ENCODE data around the gene XRCC3. TPM values are rescaled to one million over a fixed set of nuclear protein-coding genes. Genes with fewer than 3 reads are reported as not detected.

XRCC3 gene
- total and polyA plus RNA-seq, 10 of the 15 experiments (the other 5 are each of a cell fraction or from before 2014, with no cell fraction given), result 0.37 to 52.0 (median 26.8) TPM

DNA sequence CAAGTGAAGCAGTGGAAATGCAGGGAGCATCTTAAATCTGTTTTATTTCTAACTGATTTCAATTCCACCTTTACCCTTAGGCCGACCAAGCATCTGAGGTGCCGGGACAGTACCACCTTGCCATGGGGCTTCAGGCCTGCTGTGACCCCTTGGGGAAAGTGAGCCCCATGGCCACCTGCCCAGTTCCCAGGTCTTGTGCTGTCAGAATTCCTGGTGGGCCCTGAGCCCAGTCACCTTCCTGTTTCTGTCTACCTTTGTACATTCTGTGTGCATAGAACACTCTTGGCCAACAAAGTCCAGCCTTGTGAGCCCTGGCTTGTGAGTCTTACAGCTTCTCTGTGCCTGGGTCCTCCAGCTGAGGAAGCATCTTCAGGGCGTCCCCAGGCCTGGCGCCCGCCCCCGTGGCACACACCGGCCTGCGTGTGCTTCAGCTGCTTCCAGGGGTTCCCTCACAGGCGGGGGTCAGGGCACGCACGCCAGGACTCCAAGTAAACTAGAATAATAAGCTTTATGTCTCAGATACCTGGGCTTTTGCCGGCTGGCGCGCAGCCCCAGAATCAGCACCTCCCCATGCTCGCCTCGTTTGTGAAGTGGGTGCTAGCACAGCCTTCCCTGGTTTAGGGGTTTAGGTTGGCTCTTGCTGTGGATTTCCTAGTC, 10.6 kb upstream of the XRCC3 start:
- no peaks in the 10 kb centered on the region for H3K4me1 ChIP-seq (ENCODE audit: control insufficient read depth, insufficient read depth, low read length)
- DNase-seq (ENCODE audit: low read depth, low spot score) (no peak), FAIRE-seq (no peak), ATAC-seq (no peak)
- in situ Hi-C loops (cut with MboI) (no loop called here), intact Hi-C loops (cut with micrococcal nuclease; ENCODE audit: unreplicated experiment) (no loop called here)
- BruUV-seq (replicated peaks), result no TSS peak
- ChIA-PET CTCF (no interaction called here), RAD21 (ENCODE audit: unreplicated experiment) (no interaction called here), SMC1A (ENCODE audit: uncharacterized antibody, unreplicated experiment) (no interaction called here), POLR2A (no interaction called here)
- no peaks in the 10 kb centered on the region for H4K20me1 ChIP-seq (ENCODE audit: control insufficient read depth, insufficient read depth)
- no peaks in the 10 kb centered on the region for H3K79me2 ChIP-seq (ENCODE audit: control insufficient read depth, insufficient read depth, low read length)
- H3K9me3 ChIP-seq (replicated peaks; ENCODE audit: control insufficient read depth, insufficient read depth, low read length), result no peaks in the 10 kb centered on the region
- H3K36me3 ChIP-seq (ENCODE audit: control insufficient read depth in 2 of 2, insufficient read depth in 2 of 2, low read length in 1 of 2), result peaks cover 0 to 7% of the 10 kb centered on the region in 2 experiments; a peak in 3 of 4 replicates
- H3K27ac ChIP-seq (ENCODE audit: control insufficient read depth, insufficient read depth), result no peak overlapping the region
- WGBS (ENCODE audit: insufficient coverage, insufficient replicate concordance, low lambda C conversion rate, missing lambda C conversion rate), result 93% methylated on average over 16 of the region's 16 CpGs
- H3K4me3 ChIP-seq, result no peak overlapping the region
- H3K27me3 ChIP-seq (replicated peaks in 1 of 2; ENCODE audit: control insufficient read depth in 2 of 2, insufficient read depth in 2 of 2, low read length in 1 of 2), result no peaks in the 10 kb centered on the region
- H3K9ac ChIP-seq (ENCODE audit: control insufficient read depth, insufficient read depth, low read length), result no peak overlapping the region
- no peak overlapping the region for H2AFZ ChIP-seq (ENCODE audit: control insufficient read depth, low read depth, low read length)
- no peak overlapping the region for H3K4me2 ChIP-seq (ENCODE audit: control insufficient read depth, insufficient read depth)
- TF ChIP-seq FOXM1 (IDR thresholded peaks at IDR 0.05; ENCODE audit: low read depth, low read length), result no peak
- TF ChIP-seq ZNF622 (IDR thresholded peaks at IDR 0.05), result no peak
- TF ChIP-seq, protein P1, sequence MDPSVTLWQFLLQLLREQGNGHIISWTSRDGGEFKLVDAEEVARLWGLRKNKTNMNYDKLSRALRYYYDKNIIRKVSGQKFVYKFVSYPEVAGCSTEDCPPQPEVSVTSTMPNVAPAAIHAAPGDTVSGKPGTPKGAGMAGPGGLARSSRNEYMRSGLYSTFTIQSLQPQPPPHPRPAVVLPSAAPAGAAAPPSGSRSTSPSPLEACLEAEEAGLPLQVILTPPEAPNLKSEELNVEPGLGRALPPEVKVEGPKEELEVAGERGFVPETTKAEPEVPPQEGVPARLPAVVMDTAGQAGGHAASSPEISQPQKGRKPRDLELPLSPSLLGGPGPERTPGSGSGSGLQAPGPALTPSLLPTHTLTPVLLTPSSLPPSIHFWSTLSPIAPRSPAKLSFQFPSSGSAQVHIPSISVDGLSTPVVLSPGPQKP (IDR thresholded peaks at IDR 0.05; ENCODE audit: low read depth, low read length), result no peak
- TF ChIP-seq, protein P2, sequence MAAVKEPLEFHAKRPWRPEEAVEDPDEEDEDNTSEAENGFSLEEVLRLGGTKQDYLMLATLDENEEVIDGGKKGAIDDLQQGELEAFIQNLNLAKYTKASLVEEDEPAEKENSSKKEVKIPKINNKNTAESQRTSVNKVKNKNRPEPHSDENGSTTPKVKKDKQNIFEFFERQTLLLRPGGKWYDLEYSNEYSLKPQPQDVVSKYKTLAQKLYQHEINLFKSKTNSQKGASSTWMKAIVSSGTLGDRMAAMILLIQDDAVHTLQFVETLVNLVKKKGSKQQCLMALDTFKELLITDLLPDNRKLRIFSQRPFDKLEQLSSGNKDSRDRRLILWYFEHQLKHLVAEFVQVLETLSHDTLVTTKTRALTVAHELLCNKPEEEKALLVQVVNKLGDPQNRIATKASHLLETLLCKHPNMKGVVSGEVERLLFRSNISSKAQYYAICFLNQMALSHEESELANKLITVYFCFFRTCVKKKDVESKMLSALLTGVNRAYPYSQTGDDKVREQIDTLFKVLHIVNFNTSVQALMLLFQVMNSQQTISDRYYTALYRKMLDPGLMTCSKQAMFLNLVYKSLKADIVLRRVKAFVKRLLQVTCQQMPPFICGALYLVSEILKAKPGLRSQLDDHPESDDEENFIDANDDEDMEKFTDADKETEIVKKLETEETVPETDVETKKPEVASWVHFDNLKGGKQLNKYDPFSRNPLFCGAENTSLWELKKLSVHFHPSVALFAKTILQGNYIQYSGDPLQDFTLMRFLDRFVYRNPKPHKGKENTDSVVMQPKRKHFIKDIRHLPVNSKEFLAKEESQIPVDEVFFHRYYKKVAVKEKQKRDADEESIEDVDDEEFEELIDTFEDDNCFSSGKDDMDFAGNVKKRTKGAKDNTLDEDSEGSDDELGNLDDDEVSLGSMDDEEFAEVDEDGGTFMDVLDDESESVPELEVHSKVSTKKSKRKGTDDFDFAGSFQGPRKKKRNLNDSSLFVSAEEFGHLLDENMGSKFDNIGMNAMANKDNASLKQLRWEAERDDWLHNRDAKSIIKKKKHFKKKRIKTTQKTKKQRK (IDR thresholded peaks at IDR 0.05; ENCODE audit: low read depth, low read length), result no peak
- no peak for TF ChIP-seq HDGF (IDR thresholded peaks at IDR 0.05)
- TF ChIP-seq RCOR1 (conservative IDR thresholded peaks at IDR 0.05; ENCODE audit: low read depth, low read length), result no peak
- TF ChIP-seq, protein P3, sequence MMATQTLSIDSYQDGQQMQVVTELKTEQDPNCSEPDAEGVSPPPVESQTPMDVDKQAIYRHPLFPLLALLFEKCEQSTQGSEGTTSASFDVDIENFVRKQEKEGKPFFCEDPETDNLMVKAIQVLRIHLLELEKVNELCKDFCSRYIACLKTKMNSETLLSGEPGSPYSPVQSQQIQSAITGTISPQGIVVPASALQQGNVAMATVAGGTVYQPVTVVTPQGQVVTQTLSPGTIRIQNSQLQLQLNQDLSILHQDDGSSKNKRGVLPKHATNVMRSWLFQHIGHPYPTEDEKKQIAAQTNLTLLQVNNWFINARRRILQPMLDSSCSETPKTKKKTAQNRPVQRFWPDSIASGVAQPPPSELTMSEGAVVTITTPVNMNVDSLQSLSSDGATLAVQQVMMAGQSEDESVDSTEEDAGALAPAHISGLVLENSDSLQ (IDR thresholded peaks at IDR 0.05), result no peak
- no peak for TF ChIP-seq NR2C2 (IDR thresholded peaks at IDR 0.05; ENCODE audit: borderline replicate concordance, control insufficient read depth, insufficient read length, low read depth)
- TF ChIP-seq MXI1 (IDR thresholded peaks at IDR 0.05; ENCODE audit: low read depth, low read length), result no peak
- TF ChIP-seq CBFB (IDR thresholded peaks at IDR 0.05; ENCODE audit: low read depth), result no peak
- TF ChIP-seq, protein P4, sequence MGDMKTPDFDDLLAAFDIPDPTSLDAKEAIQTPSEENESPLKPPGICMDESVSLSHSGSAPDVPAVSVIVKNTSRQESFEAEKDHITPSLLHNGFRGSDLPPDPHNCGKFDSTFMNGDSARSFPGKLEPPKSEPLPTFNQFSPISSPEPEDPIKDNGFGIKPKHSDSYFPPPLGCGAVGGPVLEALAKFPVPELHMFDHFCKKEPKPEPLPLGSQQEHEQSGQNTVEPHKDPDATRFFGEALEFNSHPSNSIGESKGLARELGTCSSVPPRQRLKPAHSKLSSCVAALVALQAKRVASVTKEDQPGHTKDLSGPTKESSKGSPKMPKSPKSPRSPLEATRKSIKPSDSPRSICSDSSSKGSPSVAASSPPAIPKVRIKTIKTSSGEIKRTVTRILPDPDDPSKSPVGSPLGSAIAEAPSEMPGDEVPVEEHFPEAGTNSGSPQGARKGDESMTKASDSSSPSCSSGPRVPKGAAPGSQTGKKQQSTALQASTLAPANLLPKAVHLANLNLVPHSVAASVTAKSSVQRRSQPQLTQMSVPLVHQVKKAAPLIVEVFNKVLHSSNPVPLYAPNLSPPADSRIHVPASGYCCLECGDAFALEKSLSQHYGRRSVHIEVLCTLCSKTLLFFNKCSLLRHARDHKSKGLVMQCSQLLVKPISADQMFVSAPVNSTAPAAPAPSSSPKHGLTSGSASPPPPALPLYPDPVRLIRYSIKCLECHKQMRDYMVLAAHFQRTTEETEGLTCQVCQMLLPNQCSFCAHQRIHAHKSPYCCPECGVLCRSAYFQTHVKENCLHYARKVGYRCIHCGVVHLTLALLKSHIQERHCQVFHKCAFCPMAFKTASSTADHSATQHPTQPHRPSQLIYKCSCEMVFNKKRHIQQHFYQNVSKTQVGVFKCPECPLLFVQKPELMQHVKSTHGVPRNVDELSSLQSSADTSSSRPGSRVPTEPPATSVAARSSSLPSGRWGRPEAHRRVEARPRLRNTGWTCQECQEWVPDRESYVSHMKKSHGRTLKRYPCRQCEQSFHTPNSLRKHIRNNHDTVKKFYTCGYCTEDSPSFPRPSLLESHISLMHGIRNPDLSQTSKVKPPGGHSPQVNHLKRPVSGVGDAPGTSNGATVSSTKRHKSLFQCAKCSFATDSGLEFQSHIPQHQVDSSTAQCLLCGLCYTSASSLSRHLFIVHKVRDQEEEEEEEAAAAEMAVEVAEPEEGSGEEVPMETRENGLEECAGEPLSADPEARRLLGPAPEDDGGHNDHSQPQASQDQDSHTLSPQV (IDR thresholded peaks at IDR 0.05), result no peak
- no peak for TF ChIP-seq STAT3 (IDR thresholded peaks at IDR 0.05; ENCODE audit: low read depth, low read length)
- TF ChIP-seq NR2F1 (conservative IDR thresholded peaks at IDR 0.05), result no peak
- TF ChIP-seq SRF (IDR thresholded peaks at IDR 0.05; ENCODE audit: low read depth in 2 of 2, low read length in 2 of 2), result no peak
